Sciatic nerve (tissue), 2 donors: ENCODE measurements around the gene YWHAE. TPM values are rescaled to one million over a fixed set of nuclear protein-coding genes. Genes with fewer than 3 reads are reported as not detected.
"Not testable (repeated sequence)": the region's sequence is repeated elsewhere in the genome, so short reads cannot be mapped to it uniquely, and the experiment has no call there.

Experiments used
- ATAC-seq: fragments of 200-7000 bp; cut with Tn5 transposase; one replicate; pipeline ENCODE4 v1.9.1; 2020; ENCODE audit warnings: mild to moderate bottlenecking, moderate library complexity
- DNase-seq: peaks from one replicate; pipeline ENCODE4 v3.0.0-alpha.2; 2020; ENCODE audit warnings: low spot score
- intact Hi-C: fragments of 100-400 bp; cut with DNase I; formaldehyde crosslinking; loops from one replicate; pipeline ENCODE4 v1.14.2; 2022
- total RNA-seq: library from RNA; stranded (reverse); fragmentation: NEBNext Ultra II Directional; extraction: Animal tissue kit (Norgen Biotek cat#: 25700); gene quantifications from one replicate; pipeline ENCODE4 v1.2.1, GENCODE V29; 2021
- donor health status: DM: no; HTN: no; CAD: no.
- donor health status: DM: no; HTN: no; CAD: no.

The YWHAE gene
- total RNA-seq, 1 donor from 2014 or later: 473 TPM

- ATAC-seq (no peak), DNase-seq (no peak)
- intact Hi-C loops: no loop called here
These were observed 48.7 kb downstream of the YWHAE start for GRCh38 chr17:1351275-1351674.

GRCh38 chr17:1347589-1348323 lies 52.3 kb downstream of the YWHAE start:
- DNase-seq (no peak), ATAC-seq (peak; percentile 84)
- intact Hi-C loops: loop anchor here (10.0 kb wide), 1 partner anchor 83 kb away; no protein-coding TSS in a partner anchor

- no peak for ATAC-seq
- DNase-seq: no peak
- intact Hi-C loops: loop anchor here (10.0 kb wide), 1 partner anchor 80 kb away; no protein-coding TSS in a partner anchor
These were observed 55.5 kb downstream of the YWHAE start for GRCh38 chr17:1344521-1344920.

GRCh38 chr17:1343554-1343953 lies 56.5 kb downstream of the YWHAE start:
- ATAC-seq (no peak), DNase-seq (no peak)
- intact Hi-C loops: loop anchor here (10.0 kb wide), 1 partner anchor 79 kb away; no protein-coding TSS in a partner anchor

GRCh38 chr17:1340371-1340770 lies 59.7 kb downstream of the YWHAE start:
- ATAC-seq (no peak), DNase-seq (no peak)
- intact Hi-C loops: loop anchor here (10.0 kb wide), 1 partner anchor 76 kb away; no protein-coding TSS in a partner anchor

- ATAC-seq (peak; percentile 31), DNase-seq (peak; percentile 42)
- intact Hi-C loops: no loop called here
These were observed 68.3 kb downstream of the YWHAE start for GRCh38 chr17:1331708-1332107.

GRCh38 chr17:1329745-1330343 lies 70.2 kb downstream of the YWHAE start:
- intact Hi-C loops: no loop called here
- no peak for DNase-seq
- ATAC-seq: peak; percentile 55

GRCh38 chr17:1328437-1328836 lies 71.6 kb downstream of the YWHAE start:
- DNase-seq (no peak), ATAC-seq (no peak)
- intact Hi-C loops: no loop called here

GRCh38 chr17:1325766-1326165 lies 74.3 kb downstream of the YWHAE start:
- ATAC-seq (no peak), DNase-seq (no peak)
- intact Hi-C loops: no loop called here

GRCh38 chr17:1324201-1324771 lies 75.7 kb downstream of the YWHAE start:
- no peak for ATAC-seq
- intact Hi-C loops: no loop called here
- DNase-seq: no peak

- DNase-seq (no peak), ATAC-seq (no peak)
- intact Hi-C loops: no loop called here
These were observed 76.7 kb downstream of the YWHAE start for GRCh38 chr17:1323336-1323735.

GRCh38 chr17:1322480-1322879 lies 77.5 kb downstream of the YWHAE start:
- ATAC-seq (no peak), DNase-seq (no peak)
- intact Hi-C loops: no loop called here

GRCh38 chr17:1322014-1322428 lies 78.0 kb downstream of the YWHAE start:
- intact Hi-C loops: no loop called here
- DNase-seq: no peak
- no peak for ATAC-seq

GRCh38 chr17:1315891-1316403 lies 84.1 kb downstream of the YWHAE start:
- ATAC-seq (peak; percentile 57), DNase-seq (no peak)
- intact Hi-C loops: no loop called here

GRCh38 chr17:1315409-1315808 lies 84.6 kb downstream of the YWHAE start:
- ATAC-seq (peak; percentile 70), DNase-seq (no peak)
- intact Hi-C loops: no loop called here

- intact Hi-C loops: no loop called here
- peak; percentile 67 for ATAC-seq
- DNase-seq: no peak
These were observed 86.6 kb downstream of the YWHAE start for GRCh38 chr17:1313270-1314005.

- DNase-seq (no peak), ATAC-seq (peak; percentile 57)
- intact Hi-C loops: no loop called here
These were observed 87.7 kb downstream of the YWHAE start for GRCh38 chr17:1312261-1312870.

GRCh38 chr17:1307829-1308228 lies 92.2 kb downstream of the YWHAE start:
- ATAC-seq, DNase-seq, intact Hi-C loops: not testable (repeated sequence)
